T-helper 2 cell treated with Interferon-gamma antibody and Interleukin-4, amounts not matched to agents 5 μg/mL and 100 μg/mL, for 36 hours (primary cell): ENCODE results near the gene SLC7A10.

Source experiments
- DNase-seq: peaks from one replicate; pipeline ENCODE4 v3.0.0; 2021; ENCODE audit warnings: low spot score
- H3K27ac Mint-ChIP-seq: one replicate; pipeline ENCODE4 v1.8.0; 2021; ENCODE audit warnings: mild to moderate bottlenecking, mixed read lengths
- H3K27me3 Mint-ChIP-seq: one replicate; pipeline ENCODE4 v1.8.0; 2021; ENCODE audit warnings: low read depth, mixed read lengths
- H3K36me3 Mint-ChIP-seq: one replicate; pipeline ENCODE4 v1.8.0; 2021; ENCODE audit warnings: low read depth, mixed read lengths
- H3K4me1 Mint-ChIP-seq: one replicate; pipeline ENCODE4 v1.8.0; 2021; ENCODE audit warnings: low read depth, mixed read lengths
- H3K4me3 Mint-ChIP-seq: one replicate; pipeline ENCODE4 v1.8.0; 2022; ENCODE audit warnings: mild to moderate bottlenecking, moderate library complexity, mixed read lengths
- H3K9me3 Mint-ChIP-seq: one replicate; pipeline ENCODE4 v1.8.0; 2021; ENCODE audit warnings: mixed read lengths

Gene SLC7A10

DNA sequence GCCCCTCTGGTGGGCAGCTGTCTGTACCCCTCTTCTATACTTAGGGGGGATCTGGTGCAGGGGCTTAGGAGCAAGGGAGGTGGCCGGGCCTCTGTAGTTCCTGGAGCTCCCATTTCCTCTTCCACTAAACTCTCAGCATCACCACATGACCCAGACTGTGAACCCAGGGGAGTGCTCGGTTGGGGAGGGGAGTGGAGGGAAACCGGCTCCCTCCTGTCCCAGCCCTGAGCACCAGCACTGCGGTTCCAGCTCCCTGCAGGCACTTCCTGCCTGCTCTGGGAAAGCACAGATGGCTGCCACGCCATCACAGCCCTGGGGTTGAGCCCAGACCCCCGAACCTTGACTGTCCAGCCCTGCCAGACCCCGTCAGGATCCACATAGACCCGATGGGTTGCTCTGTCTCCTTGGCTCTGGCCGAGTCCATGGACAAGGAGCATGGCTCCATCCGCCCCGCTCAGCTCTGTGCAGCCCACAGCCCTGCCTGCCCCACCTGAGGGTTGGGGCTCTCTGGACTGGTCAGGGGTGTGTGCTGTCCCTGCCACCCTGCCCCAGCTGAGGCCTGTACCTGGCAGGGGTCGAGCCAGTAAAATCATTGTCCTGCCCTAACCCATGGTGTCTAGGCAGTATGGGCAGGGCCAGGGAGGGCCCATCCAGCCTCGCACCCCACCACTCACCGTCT lies 36.0 kb upstream of the SLC7A10 start:
- H3K27me3 Mint-ChIP-seq, result peaks cover 5% of the 10 kb centered on the region
- H3K27ac Mint-ChIP-seq, result no peak overlapping the region
- no peaks in the 10 kb centered on the region for H3K9me3 Mint-ChIP-seq
- no peaks in the 10 kb centered on the region for H3K36me3 Mint-ChIP-seq
- no peak overlapping the region for H3K4me3 Mint-ChIP-seq
- H3K4me1 Mint-ChIP-seq, result peaks cover 4% of the 10 kb centered on the region
- DNase-seq, result no peak

DNA sequence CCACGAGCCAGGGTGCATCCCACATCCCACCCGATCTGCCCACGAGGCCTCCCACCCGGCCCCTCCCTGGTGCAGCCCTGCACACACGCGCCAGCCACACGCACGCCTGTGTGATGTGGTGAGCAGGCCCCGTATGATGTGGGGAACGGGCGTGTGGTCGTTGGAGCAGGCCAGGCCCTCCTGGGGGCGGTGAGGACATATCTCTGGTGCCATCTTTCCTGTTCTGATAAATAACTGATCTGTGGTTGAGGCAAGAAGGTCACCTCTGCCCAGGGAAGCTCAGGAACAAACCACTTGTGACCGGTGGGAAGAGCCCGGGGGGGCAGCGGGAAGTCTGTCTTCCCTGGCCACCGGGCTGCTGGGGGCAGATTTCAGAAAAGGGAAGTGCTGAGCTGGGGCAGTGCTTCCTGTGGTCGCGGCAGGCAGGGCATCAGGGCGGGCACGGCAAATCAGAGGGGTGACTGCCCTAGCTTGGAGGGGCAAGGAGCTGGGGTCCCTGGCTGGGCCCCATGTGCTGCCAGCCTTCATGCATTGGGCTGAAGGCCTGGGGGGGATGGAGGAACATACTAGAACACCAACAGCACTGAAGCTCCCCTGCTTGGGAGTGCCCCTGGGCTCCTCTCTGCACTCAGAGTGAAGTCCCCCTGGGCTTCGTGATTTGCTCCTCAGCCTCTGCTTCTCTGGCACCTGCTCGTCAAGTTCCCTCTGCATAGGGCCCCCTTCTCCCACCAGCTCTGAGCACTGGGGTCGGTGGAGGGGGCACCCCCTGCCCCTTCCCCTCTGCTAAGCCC lies 35.2 kb upstream of the SLC7A10 start:
- no peaks in the 10 kb centered on the region for H3K36me3 Mint-ChIP-seq
- no peak for DNase-seq
- peaks cover 4% of the 10 kb centered on the region for H3K4me1 Mint-ChIP-seq
- no peaks in the 10 kb centered on the region for H3K9me3 Mint-ChIP-seq
- peaks cover 5% of the 10 kb centered on the region for H3K27me3 Mint-ChIP-seq
- peak overlapping the region; percentile 46 for H3K4me3 Mint-ChIP-seq
- no peak overlapping the region for H3K27ac Mint-ChIP-seq

DNA sequence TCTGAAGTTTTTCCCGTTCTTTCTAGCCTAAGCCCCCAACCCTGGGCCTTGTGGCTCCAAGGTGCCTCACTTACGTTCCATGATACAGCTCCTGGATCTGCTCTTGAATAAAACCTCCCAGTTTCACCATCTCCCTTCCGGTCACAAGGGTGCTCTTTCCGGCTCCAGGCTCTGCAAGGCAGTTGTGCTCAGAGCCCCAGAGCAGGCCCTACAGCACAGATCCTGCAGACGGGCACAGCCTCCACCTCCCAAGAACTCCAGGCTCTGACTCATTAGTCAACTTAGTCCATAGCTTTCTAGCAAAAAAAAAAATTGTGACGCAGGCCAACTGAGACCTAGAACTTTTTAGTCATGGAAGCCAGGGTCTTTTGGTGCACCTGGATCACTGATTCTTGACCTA lies 33.9 kb upstream of the SLC7A10 start:
- no peaks in the 10 kb centered on the region for H3K36me3 Mint-ChIP-seq
- no peak overlapping the region for H3K27ac Mint-ChIP-seq
- no peak for DNase-seq
- H3K27me3 Mint-ChIP-seq, result peaks cover 5% of the 10 kb centered on the region
- H3K4me1 Mint-ChIP-seq, result peaks cover 4% of the 10 kb centered on the region
- H3K4me3 Mint-ChIP-seq, result no peak overlapping the region
- no peaks in the 10 kb centered on the region for H3K9me3 Mint-ChIP-seq

DNA sequence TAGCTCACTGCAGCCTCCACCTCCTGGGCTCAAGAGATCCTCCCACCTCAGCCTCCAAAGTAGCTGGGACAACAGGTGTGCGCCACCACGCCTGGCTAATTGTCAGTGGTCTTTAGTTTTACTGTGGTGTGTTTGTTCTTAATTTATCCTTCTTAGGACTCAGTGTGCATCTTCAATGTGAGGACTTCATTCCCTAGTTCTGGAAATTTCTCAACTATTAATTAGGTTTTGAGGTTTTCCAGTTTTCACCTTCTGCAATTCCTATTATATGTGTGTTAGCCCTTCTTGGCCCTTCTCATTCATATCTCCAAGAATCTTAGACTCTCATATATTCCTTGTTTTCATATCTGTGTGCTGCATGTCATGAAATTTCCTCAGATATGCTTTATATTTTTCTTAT lies 32.2 kb upstream of the SLC7A10 start:
- no peak overlapping the region for H3K4me3 Mint-ChIP-seq

DNA sequence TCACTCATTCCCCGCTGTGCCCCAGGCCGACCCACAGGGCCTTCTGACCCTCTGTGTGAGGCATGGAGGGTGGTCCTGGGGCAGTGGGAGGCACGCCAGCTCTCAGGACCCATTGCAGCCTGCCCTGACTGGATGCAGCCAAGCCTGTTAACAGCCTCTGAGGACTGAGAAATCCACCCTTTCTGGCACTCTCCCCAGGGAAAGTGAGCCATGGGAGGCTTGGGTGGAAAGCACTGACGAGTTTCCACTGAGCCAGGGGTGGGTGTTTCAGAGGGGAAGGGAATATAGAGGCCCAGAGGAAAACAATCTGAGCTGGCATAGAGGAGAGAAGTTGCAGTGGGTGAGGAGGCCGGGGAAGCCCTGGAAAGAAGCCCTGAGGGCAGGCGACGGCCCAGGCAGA lies 30.6 kb upstream of the SLC7A10 start:
- Mint-ChIP-seq H3K36me3 (no peaks in the 10 kb centered on the region), H3K27me3 (peaks cover 5% of the 10 kb centered on the region), H3K9me3 (no peaks in the 10 kb centered on the region), H3K4me3 (no peak overlapping the region), H3K27ac (no peak overlapping the region), H3K4me1 (peaks cover 4% of the 10 kb centered on the region)
- no peak for DNase-seq

More for the DNA sequence above, 32.2 kb upstream of the SLC7A10 start:
- no peak for DNase-seq
- Mint-ChIP-seq H3K27me3 (peaks cover 5% of the 10 kb centered on the region), H3K27ac (no peak overlapping the region), H3K36me3 (no peaks in the 10 kb centered on the region), H3K9me3 (no peaks in the 10 kb centered on the region), H3K4me1 (peaks cover 4% of the 10 kb centered on the region)

DNA sequence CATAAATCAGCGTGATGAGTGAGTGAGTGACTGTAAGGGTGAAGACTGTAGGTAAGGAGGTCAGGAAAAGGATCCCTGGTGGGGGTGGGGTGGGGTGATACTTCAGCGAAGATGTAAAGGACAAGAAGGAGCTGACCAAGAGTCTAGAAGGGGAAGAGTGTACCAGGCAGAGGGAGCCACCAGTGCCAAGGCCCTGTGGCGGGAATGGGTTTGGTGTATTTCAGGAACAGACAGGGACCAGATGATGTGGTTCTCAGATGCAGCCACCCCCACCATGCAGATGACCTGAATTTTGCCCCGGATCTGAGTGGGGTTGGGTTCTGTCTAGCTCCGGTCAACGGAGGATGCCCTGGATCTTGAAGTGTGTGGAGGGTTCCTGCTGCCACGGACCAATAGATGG lies 30.1 kb upstream of the SLC7A10 start:
- peaks cover 5% of the 10 kb centered on the region for H3K27me3 Mint-ChIP-seq
- H3K9me3 Mint-ChIP-seq, result no peaks in the 10 kb centered on the region
- H3K36me3 Mint-ChIP-seq, result no peaks in the 10 kb centered on the region
- no peak for DNase-seq
- no peak overlapping the region for H3K27ac Mint-ChIP-seq
- peaks cover 2% of the 10 kb centered on the region for H3K4me1 Mint-ChIP-seq
- no peak overlapping the region for H3K4me3 Mint-ChIP-seq

DNA sequence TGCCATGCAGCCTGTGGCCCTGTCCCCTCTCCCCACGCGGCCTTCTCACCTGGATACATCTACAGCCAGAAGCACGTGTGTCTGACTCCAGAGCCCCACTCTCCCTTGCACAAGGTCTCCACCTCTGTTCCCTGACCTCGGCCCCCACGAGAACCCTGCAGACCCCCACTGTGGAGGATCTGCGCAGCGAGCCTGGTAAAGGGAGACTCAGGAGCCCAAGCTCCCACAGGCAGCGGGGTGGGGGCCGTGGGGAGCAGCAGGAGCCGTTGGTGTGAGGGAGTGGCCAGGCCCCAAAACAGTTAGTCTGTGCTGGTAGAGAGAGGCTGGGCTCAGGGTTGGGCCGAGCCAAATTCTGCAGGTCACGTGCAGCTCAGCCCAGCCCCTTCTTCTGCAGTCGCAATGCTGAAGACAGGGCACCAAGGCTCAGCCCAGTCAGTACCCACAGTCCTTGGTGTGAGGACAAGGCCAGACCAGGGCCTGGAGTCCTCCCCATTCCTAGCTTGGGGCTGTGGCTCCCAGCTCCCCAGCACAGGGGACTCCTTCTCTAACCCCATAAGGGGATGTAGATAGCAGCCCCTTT lies 28.7 kb upstream of the SLC7A10 start:
- Mint-ChIP-seq H3K36me3 (no peaks in the 10 kb centered on the region), H3K4me3 (no peak overlapping the region), H3K27me3 (peaks cover 5% of the 10 kb centered on the region), H3K27ac (no peak overlapping the region), H3K9me3 (no peaks in the 10 kb centered on the region), H3K4me1 (no peaks in the 10 kb centered on the region)
- no peak for DNase-seq

DNA sequence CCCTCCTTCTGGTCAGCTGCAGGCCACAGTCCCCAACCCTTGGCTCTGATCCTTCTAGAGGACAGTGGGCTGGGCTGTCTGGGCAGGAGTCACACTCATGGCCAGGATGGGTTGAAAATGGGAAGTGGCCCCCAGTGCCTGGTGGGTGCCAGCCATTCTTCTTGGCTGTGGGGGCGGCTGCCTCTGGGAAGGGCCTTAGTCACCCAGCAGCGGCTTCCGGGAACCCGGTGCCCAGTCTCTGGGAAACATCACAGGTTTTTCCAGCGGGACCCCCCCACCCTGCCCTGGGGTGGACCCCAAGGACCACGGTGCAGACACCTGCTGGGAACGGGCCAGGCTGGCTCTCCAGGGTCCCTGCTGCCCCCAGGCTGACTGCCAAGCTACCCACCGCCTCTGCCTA lies 27.3 kb upstream of the SLC7A10 start:
- H3K4me3 Mint-ChIP-seq, result no peak overlapping the region
- peaks cover 1% of the 10 kb centered on the region for H3K27me3 Mint-ChIP-seq
- no peaks in the 10 kb centered on the region for H3K9me3 Mint-ChIP-seq
- DNase-seq, result no peak
- H3K4me1 Mint-ChIP-seq, result no peaks in the 10 kb centered on the region
- H3K36me3 Mint-ChIP-seq, result no peaks in the 10 kb centered on the region
- no peak overlapping the region for H3K27ac Mint-ChIP-seq

DNA sequence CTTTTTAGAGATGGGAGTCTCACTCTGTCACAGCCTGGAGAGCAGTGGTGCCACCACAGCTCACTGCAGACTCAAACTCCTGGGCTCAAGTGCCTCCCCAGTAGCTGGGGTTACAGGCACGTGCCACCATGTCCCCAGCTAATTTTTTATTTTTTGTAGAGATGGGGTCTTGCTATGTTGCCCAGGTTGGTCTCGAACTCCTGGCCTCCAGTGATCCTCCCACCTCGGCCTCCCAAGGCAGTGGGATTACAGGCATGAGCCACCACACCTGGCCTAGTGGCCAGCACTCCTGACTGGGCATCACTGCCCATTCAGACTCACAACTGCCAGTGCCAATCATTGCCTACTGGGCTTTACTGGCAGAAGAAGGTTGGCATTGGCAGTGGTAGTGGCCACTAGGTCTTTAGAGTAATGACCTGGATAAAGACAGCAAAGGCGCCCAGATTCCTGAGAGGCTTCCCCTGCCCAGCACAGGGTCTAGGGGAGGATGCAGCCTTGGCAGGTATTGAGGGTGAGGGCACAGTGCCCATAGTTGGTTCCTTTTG lies 26.8 kb upstream of the SLC7A10 start:
- Mint-ChIP-seq H3K4me3 (no peak overlapping the region), H3K27me3 (no peaks in the 10 kb centered on the region), H3K4me1 (no peaks in the 10 kb centered on the region), H3K9me3 (no peaks in the 10 kb centered on the region), H3K36me3 (no peaks in the 10 kb centered on the region), H3K27ac (no peak overlapping the region)
- no peak for DNase-seq

DNA sequence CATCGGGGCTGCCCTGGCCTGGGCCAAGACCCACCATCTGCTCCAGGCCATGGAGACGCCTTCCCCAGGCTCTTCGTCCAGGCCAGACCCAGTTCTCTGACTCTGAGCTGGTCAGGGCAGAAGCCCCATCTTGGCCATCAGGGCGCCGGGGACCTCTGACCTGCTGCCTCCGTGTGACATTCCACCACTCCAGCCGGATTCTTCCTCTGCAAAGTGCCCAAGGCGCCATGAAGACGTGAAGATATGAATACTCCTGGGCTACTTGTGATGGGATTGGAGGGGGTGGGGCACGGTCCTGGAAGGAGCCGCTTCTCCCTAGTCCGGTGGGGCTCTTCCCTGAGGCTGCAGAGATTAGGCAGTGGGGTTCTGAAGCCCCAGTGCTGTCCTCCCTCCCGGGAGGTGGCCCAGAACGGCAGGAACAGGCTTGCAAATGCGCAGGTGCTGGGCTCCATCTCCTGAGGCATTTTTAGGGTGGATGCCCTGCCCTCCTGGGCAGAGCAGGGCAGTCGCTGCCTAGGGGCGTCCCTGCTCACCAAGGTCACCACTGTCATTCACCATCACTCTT lies 26.0 kb upstream of the SLC7A10 start:
- DNase-seq, result no peak
- Mint-ChIP-seq H3K9me3 (no peaks in the 10 kb centered on the region), H3K4me1 (no peaks in the 10 kb centered on the region), H3K36me3 (no peaks in the 10 kb centered on the region), H3K27me3 (no peaks in the 10 kb centered on the region), H3K4me3 (no peak overlapping the region), H3K27ac (no peak overlapping the region)

DNA sequence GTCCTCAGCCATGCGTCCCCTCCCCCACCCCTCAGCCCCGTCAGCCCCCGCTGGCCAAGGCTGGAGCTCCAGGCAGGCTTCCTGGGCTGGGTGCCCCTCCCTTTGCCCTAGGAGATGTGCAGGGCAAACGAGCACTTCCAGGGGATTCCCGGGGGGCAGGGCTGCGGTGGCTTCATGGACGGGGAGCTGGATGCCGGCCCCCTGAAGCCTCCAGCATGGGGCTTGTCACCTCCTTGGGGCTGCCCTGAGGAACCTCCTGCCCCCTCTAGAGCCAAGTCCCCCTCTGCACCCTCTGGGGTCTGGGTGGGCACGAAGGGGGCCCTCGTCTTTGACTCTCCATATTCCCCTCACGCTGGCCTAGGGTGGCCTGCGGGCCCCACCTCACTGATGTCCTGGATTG lies 25.4 kb upstream of the SLC7A10 start:
- Mint-ChIP-seq H3K4me1 (no peaks in the 10 kb centered on the region), H3K4me3 (no peak overlapping the region), H3K27me3 (no peaks in the 10 kb centered on the region)

DNA sequence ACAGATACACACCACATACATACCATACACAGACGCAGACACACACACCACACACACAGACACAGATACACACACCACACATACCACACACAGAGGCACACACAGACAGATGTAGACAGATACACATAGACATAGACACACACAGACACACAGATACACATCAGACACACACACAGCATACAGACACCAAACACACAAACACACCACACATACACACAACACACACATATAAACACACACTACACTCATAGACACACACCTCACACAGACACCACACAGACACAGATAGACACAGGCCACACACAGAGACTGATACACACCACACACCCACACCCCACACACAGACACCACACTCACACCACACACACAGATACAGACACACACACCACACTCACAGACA lies 24.9 kb upstream of the SLC7A10 start:
- Mint-ChIP-seq H3K36me3 (no peaks in the 10 kb centered on the region), H3K9me3 (no peaks in the 10 kb centered on the region), H3K27ac (no peak overlapping the region), H3K27me3 (no peaks in the 10 kb centered on the region), H3K4me1 (no peaks in the 10 kb centered on the region), H3K4me3 (no peak overlapping the region)
- DNase-seq, result no peak

More for the DNA sequence above, 25.4 kb upstream of the SLC7A10 start:
- no peak overlapping the region for H3K27ac Mint-ChIP-seq
- no peaks in the 10 kb centered on the region for H3K36me3 Mint-ChIP-seq
- no peak for DNase-seq
- H3K9me3 Mint-ChIP-seq, result no peaks in the 10 kb centered on the region

DNA sequence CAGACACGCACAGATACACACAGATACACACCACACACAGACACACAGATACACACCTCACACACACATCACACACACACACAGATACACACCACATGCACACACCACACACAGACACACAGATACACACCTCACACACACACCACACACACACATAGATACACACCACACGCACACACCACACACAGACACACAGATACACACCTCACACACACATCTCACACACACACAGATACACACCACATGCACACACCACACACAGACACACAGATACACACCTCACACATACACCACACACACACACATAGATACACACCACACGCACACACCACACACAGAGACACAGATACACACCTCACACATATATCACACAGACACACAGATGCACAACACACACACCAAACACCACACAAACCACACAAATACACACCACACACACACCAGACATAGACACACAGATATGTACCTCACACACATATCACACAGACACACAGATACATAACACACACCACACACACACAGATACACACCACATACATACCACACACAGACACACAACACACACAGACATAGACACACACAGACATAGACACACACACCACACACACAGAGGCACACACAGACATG lies 24.2 kb upstream of the SLC7A10 start:
- H3K4me1 Mint-ChIP-seq, result no peaks in the 10 kb centered on the region
- no peak overlapping the region for H3K4me3 Mint-ChIP-seq
- H3K27ac Mint-ChIP-seq, result no peak overlapping the region
- H3K9me3 Mint-ChIP-seq, result no peaks in the 10 kb centered on the region
- H3K36me3 Mint-ChIP-seq, result no peaks in the 10 kb centered on the region
- no peaks in the 10 kb centered on the region for H3K27me3 Mint-ChIP-seq
- DNase-seq, result no peak
